HG02798 (cell line): ENCODE data around the gene SLC25A33.

ENCODE experiments used
- ATAC-seq: cut with Tn5 transposase; IDR thresholded peaks from one replicate; pipeline ENCODE4 v1.9.1; 2021; ENCODE audit warnings: mild to moderate bottlenecking; ENCODE audit not compliant: unreplicated experiment, poor library complexity

SLC25A33 gene

GRCh38 chr1:9586147-9586766 is 47.0 kb downstream of the SLC25A33 start:
- ATAC-seq, result no peak

GRCh38 chr1:9588551-9589143 is 49.4 kb downstream of the SLC25A33 start, which contains the start of gene TMEM201:
Gene TMEM201 (plus strand): TSS chr1:9588911. CDS start chr1:9588931, 20 bp downstream.
- peak; percentile 86 for ATAC-seq

GRCh38 chr1:9589144-9589718 is 50.0 kb downstream of the SLC25A33 start:
- ATAC-seq, result peak; percentile 12

- no peak for ATAC-seq
Measured at GRCh38 chr1:9589719-9590157, 50.5 kb downstream of the SLC25A33 start.

- no peak for ATAC-seq
Measured at GRCh38 chr1:9590201-9590600, 50.9 kb downstream of the SLC25A33 start.

GRCh38 chr1:9590945-9591668 is 51.8 kb downstream of the SLC25A33 start:
- ATAC-seq, result no peak

GRCh38 chr1:9591669-9592509 is 52.6 kb downstream of the SLC25A33 start:
- no peak for ATAC-seq

- no peak for ATAC-seq
Measured at GRCh38 chr1:9592510-9593075, 53.3 kb downstream of the SLC25A33 start.

- ATAC-seq, result no peak
Measured at GRCh38 chr1:9593147-9593491, 53.9 kb downstream of the SLC25A33 start.

- no peak for ATAC-seq
Measured at GRCh38 chr1:9593492-9594465, 54.5 kb downstream of the SLC25A33 start.

- ATAC-seq, result no peak
Measured at GRCh38 chr1:9594471-9595155, 55.3 kb downstream of the SLC25A33 start.

GRCh38 chr1:9595156-9595967 is 56.1 kb downstream of the SLC25A33 start:
- ATAC-seq, result no peak

GRCh38 chr1:9595968-9596340 is 56.7 kb downstream of the SLC25A33 start:
- no peak for ATAC-seq

GRCh38 chr1:9596415-9597123 is 57.3 kb downstream of the SLC25A33 start:
- ATAC-seq, result no peak

GRCh38 chr1:9597361-9598315 is 58.4 kb downstream of the SLC25A33 start:
- ATAC-seq, result no peak

- ATAC-seq, result no peak
Measured at GRCh38 chr1:9598316-9598700, 59.0 kb downstream of the SLC25A33 start.
